Measurements from ENCODE around the gene NPB.

The NPB gene

DNA sequence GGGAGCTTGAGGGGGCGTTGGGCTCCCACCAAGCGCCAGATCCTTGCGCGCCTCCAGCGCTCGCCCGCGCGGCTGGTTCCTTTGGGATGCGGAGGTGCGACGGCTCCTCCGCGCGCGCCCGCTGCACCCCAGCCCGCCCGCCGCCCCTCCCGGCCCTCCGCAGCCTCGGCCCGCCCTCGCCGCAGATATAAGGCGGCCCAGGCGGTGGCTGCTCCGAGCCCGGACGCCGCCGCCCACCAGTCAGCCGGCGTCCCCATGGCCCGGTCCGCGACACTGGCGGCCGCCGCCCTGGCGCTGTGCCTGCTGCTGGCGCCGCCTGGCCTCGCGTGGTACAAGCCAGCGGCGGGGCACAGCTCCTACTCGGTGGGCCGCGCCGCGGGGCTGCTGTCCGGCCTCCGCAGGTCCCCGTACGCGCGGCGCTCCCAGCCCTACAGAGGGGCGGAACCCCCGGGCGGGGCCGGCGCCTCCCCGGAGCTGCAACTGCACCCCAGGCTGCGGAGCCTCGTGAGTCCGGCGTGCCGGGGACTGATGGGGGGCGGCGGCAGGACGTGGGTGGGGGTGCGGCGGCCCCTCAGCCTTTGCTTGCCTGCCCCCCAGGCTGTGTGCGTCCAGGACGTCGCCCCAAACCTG lies at the start of gene NPB:
NPB (plus strand) TSS at position 216 of the 630 bp plus-strand sequence; CDS start at position 256, 40 bp downstream.
- DNase-seq (ENCODE audit: low spot score) = no peak

- no peak for DNase-seq (ENCODE audit: low spot score)
These were observed 46.9 kb upstream of the NPB start for GRCh38 chr17:81854974-81855774.

DNA sequence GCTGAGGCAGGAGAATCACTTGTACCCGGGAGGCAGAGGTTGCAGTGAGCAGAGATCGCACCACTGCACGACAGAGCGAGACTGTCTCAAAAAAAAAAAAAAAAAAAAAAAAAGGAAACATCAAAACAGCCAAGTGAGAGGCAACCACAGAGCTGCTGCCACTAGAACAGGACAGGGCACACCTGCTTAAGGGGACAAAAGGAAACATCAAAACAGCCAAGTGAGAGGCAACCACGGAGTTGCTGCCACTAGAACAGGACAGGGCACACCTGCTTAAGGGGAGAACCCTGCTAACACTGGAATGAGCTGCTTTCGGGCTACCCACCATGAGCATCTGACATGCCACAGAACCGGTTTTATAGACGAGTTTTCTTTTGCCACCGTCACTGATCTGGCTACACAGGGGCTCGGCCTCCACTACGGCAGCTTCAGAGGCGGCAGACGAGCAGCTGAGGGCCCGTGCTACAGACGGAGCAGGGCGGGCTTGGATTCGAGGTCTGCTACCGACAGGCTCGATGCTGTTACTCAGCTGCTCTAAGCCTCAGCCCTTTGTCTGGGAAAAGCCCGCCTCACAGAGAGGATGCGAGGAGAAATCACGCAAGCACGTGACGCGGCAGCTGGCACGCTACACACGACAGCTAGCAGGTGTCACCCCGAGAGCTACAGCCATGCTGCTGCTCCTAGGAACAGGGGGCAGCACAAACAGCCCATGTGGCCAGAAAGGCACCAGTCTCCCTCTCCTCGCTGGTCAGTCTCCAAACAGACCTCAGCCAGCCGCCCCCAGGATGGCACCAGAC lies 43.7 kb upstream of the NPB start:
- DNase-seq (ENCODE audit: low spot score) = no peak

DNA sequence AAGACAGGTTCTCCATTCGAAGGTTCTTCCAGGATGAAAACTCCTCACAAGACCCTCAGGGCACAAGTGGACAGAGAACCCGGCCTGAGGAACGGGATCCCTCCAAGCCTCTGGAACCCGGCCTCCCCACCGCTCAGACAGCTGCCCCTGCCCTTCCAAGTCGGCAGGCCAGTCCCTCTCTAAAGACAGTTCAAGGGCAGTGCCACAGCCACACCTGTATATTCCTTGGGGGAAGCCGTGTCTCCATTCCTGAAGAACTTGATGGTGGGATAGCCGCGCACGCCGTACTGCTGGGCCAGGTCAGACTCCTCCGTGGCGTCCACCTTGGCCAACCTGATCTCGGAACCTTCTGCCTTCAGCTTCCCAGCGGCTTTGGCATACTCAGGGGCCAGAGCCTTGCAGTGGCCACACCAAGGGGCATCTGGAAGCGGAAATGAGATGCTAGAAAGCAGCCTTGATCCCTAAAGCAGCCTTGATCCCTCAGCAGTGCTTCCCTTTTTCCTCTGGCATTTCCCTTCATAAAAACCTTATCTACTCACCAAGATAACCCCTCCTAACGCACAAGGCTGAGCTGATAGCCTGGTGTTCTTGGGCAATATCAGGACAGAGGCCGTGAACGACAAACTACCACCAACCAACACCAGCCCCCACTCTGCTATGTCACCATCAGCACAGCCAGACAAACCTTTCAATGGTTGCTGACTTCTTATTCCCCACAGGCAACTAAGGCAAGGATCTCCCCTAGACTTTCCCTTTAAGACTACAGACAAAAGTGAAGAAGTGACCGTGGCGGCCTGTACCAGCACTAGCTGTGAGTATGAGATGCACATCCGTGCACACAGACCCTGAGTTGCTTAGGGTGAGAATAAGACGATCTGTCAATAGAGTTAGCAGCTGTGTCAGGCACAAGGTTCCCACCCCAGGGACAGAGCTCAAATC lies 42.8 kb upstream of the NPB start:
- DNase-seq (ENCODE audit: low spot score) = no peak

DNA sequence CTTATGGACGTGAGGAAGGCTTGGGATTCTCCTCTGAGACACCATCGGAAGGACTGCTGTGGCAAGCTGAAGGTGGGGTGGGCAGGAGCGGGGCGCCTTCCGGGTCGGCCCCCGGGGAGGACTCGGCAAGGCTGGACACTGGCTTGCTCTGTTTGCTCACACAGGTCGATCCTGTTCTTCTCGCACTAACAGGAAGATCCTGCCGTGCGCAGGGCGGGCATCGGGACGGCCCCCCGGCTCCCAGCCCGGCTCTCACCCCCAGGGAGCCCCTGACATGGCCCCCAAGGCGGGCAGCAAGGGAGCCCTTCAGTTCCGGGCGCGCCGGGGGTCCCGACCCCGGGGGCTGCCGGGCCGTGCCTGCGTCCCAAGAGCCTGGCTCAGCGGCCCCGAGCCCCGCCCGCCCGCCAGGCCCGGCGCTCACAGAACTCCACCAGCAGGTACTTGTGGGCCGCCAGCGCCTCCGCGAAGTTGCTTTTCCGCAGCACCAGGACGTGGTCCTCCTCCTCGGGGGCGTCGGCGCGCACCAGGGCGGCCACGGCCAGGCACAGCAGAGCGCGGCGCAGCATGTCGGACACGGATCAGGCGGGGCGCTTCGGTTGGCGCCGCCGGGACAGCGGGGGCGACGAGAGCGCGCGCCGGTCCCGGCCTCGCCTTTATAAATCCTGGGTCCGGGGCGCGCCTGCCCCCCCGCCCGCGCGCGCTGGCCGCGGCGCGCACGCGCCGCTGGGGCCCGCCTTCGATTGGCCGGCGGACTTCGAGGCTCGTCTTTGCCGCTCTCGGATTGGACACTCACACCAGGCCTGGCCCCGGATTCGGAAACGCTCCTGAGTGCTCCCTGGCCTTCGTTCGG lies 41.9 kb upstream of the NPB start, which contains the start of gene P4HB:
P4HB (minus strand) TSS at position 630 of the 850 bp plus-strand sequence; CDS start at position 566, 64 bp downstream.
- DNase-seq (ENCODE audit: low spot score) = no peak

- peak; percentile 100 for DNase-seq (ENCODE audit: low spot score)
These were observed 41.1 kb upstream of the NPB start for GRCh38 chr17:81860756-81861568.

DNA sequence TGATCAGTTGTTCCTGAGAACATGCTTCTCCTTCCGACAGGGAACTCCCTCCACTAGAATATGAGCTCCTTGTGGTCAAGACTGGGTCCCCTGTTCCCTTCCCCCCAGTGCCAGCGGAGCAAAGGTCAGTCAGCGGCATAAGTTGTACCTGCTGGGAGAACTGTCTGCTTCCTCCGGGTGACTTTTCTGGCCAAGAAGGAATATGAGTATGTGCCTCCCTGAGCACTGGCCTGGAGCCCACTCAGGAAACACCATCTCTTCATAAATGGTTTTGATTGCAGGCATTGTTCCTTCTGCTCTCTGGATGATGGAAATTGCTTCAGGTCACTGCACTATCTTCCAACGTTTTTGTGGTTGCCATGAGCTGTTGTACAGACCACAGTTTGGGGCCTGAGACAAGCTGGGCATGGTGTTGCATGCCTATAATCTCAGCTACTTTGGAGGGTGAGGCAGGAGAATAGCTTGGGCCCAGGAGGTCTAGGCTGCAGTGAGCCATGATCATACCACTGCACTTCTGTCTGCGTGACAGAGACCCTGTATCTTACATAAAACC lies 38.8 kb upstream of the NPB start:
- no peak for DNase-seq (ENCODE audit: low spot score)

DNA sequence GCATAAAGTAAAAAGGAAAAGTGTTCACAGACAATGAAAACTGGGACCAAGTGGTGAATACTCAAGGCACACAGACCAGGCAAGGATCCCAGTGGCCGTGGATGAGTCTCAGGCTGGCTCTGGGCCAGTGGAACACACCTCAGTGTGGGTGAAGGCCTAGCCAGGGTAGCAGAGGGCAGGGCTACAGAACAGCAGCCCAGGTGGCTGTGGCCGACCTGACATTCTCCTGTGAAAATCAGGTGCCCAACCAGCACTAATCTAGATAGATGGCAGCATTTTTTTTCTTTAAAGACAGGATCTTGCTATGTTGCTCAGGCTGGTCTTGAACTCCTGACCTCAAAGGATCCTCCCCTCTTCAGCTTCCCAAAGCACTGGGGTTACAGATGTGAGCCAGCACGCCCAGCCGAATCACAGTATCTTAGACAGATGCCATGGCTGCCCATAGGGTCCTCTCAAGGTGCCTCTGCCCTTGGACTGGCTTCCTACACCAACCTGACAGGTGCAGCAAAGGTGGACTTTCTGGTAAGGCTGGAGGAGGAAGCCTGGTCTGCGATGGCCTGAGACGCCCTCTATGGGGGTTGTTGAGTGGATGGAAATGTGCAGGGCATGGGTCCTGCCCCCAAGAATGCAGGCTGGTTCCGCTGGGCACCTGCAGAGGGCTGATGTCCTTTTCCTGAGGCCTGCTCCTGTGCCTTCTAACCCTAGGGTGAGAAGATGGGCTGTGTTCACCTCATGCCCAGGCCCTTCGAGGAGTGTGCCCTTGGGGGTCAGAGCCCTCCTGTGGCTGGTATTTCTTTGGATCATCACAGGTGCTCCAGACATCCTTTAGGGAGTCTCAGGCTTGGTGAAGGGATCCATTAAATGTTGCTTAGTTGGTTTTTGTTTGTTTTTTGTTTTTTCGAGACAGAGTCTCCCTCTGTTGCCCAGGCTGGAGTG lies 37.9 kb upstream of the NPB start:
- DNase-seq (ENCODE audit: low spot score) = no peak

GRCh38 chr17:81865358-81865732 lies 36.7 kb upstream of the NPB start:
- DNase-seq (ENCODE audit: low spot score) = no peak

GRCh38 chr17:81865733-81866439 lies 36.2 kb upstream of the NPB start:
- DNase-seq (ENCODE audit: low spot score) = no peak

GRCh38 chr17:81866440-81867169 lies 35.4 kb upstream of the NPB start:
- DNase-seq (ENCODE audit: low spot score) = no peak

DNA sequence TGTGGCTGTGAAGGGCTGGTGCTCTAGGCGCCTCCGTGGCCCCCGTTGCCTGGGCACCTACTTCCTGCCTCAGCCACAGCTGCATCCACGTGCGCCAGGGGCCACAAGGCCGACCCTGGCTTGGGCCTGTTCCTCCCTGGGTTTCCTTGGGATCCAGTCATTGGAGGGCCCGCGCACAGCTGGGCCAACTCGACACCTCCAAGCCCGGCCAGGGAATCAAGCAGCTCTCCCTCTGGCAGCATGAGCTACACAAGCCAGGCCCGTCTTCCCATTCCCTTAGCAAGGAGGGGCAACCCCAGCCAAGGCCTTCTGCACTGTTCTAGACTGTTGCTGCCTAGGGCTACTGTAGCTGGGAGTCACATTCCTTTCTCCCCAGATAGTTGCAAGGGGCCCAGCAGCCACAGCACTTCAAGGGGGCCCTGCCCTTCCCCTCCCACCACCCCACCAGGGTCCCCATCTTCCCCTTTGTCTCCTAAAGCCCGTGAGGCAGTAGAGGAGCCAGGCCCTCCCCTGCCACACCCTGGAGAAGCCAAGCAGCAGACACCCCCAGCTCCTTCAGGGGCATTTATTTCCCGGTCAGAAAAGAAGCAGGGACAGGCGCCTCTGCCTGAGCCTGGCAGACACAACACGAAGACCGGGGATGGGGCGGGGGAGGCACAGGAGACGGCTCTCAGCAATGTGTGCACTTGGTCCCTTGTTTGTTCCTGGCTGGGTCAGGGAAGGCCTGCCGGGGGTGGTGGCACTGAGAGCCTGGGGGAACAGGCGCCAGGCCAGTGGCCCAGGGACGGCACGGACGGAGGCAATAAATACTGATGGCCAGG lies 34.7 kb upstream of the NPB start:
- DNase-seq (ENCODE audit: low spot score) = no peak

GRCh38 chr17:81867991-81868673 lies 33.9 kb upstream of the NPB start:
- no peak for DNase-seq (ENCODE audit: low spot score)

DNA sequence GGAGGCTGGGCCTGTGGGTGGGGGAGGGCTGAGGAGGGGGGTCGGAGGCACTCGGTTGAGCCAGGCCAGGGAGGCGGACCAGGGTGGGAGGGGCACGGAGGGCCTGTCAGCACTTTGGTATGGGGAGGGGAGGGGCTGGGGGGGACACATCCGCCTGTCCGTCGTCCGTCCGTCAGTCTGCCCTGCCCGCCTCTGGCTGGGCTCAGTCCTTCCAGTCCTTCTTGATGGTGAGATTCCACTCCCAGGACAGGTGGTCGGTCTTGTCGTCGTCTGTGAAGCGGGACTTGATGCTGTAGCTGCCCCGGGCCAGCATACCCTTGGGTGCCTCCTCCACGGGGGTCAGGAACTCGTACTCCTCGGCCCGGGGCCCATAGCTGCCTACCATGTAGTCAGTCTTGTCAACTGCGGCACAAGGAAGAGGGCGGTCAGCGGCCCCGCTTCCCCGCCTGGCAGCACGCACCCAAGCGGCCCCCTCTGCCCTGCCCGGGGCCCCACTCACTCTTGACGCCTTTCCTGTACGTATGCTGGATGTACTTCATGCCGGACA lies 33.3 kb upstream of the NPB start:
- DNase-seq (ENCODE audit: low spot score) = no peak

Data from CD4-positive, alpha-beta T cell treated with Interleukin-6 at 100 ng/mL for 8 hours (primary cell).